ENCODE results near the gene CPB2. TPM values are rescaled to one million over a fixed set of nuclear protein-coding genes. Genes with fewer than 3 reads are reported as not detected.

Gene CPB2
- total RNA-seq, 1 donor = not detected

DNA sequence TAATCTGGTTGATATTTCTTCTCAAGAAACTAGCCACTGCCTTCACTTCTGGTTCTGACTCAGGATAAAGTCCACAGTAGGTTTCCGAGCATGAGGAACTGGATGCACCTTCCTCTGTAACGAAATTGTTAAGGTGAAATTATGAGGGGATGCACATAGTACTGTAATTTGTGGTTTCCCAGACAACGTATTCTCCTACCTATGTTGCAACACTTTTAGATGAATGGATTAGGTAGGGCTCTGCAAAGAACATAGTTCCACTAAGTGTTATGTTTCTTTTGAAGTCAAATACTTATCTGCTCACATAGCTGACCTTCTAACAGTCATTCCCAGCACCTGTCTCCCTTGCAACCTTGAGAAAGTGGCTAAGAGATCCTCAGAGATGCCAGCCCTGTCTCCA is 46.6 kb downstream of the CPB2 start:
- no peaks in the 10 kb centered on the region for H4K20me1 ChIP-seq (ENCODE audit: insufficient read depth, low read length)
- H3K4me1 ChIP-seq (ENCODE audit: insufficient read depth, low read length) = peaks cover 18% of the 10 kb centered on the region
- no peak overlapping the region for H2AFZ ChIP-seq (ENCODE audit: low read length)
- no peaks in the 10 kb centered on the region for H3K79me2 ChIP-seq (ENCODE audit: insufficient read depth, low read length)
- no peak for DNase-seq (ENCODE audit: insufficient read length, low spot score, missing footprints)
- no peaks in the 10 kb centered on the region for H3K36me3 ChIP-seq (ENCODE audit: insufficient read depth, low read length)
- no peaks in the 10 kb centered on the region for H3K9me3 ChIP-seq (ENCODE audit: low read depth, low read length)
- no peak for TF ChIP-seq CTCF (IDR thresholded peaks at IDR 0.05; ENCODE audit: extremely low read depth, low read depth, low read length)
- no peak overlapping the region for H3K27ac ChIP-seq (ENCODE audit: low read depth, low read length)
- no peak overlapping the region for H3K4me3 ChIP-seq (ENCODE audit: insufficient read depth, low read length)
- no peak overlapping the region for H3K4me2 ChIP-seq (ENCODE audit: insufficient read depth, low read length)
- H3K27me3 ChIP-seq (ENCODE audit: insufficient read depth, low read length) = no peaks in the 10 kb centered on the region

GRCh38 chr13:46057256-46058015 is 47.4 kb downstream of the CPB2 start:
- Histone ChIP-seq H3K4me1 (ENCODE audit: insufficient read depth, low read length) (peaks cover 18% of the 10 kb centered on the region), H3K27me3 (ENCODE audit: insufficient read depth, low read length) (no peaks in the 10 kb centered on the region), H3K9me3 (ENCODE audit: low read depth, low read length) (no peaks in the 10 kb centered on the region), H3K27ac (ENCODE audit: low read depth, low read length) (peak overlapping the region; percentile 14), H2AFZ (ENCODE audit: low read length) (peak overlapping the region; percentile 26), H3K36me3 (ENCODE audit: insufficient read depth, low read length) (no peaks in the 10 kb centered on the region), H3K79me2 (ENCODE audit: insufficient read depth, low read length) (peaks cover under 1% of the 10 kb centered on the region), H4K20me1 (ENCODE audit: insufficient read depth, low read length) (no peaks in the 10 kb centered on the region), H3K4me2 (ENCODE audit: insufficient read depth, low read length) (no peak overlapping the region), H3K4me3 (ENCODE audit: insufficient read depth, low read length) (no peak overlapping the region)
- DNase-seq (ENCODE audit: insufficient read length, low spot score, missing footprints) = peak; percentile 72
- TF ChIP-seq CTCF (IDR thresholded peaks at IDR 0.05; ENCODE audit: extremely low read depth, low read depth, low read length) = no peak

GRCh38 chr13:46053162-46054012 is 51.4 kb downstream of the CPB2 start:
- H3K4me1 ChIP-seq (ENCODE audit: insufficient read depth, low read length) = peaks cover 23% of the 10 kb centered on the region
- DNase-seq (ENCODE audit: insufficient read length, low spot score, missing footprints) = no peak
- H2AFZ ChIP-seq (ENCODE audit: low read length) = peak overlapping the region; percentile 99
- peak overlapping the region; percentile 88 for H3K27ac ChIP-seq (ENCODE audit: low read depth, low read length)
- no peaks in the 10 kb centered on the region for H3K36me3 ChIP-seq (ENCODE audit: insufficient read depth, low read length)
- H3K9me3 ChIP-seq (ENCODE audit: low read depth, low read length) = no peaks in the 10 kb centered on the region
- H3K79me2 ChIP-seq (ENCODE audit: insufficient read depth, low read length) = peaks cover 41% of the 10 kb centered on the region
- H3K4me3 ChIP-seq (ENCODE audit: insufficient read depth, low read length) = peak overlapping the region; percentile 94
- peak overlapping the region; percentile 98 for H3K4me2 ChIP-seq (ENCODE audit: insufficient read depth, low read length)
- TF ChIP-seq CTCF (IDR thresholded peaks at IDR 0.05; ENCODE audit: extremely low read depth, low read depth, low read length) = no peak
- H3K27me3 ChIP-seq (ENCODE audit: insufficient read depth, low read length) = no peaks in the 10 kb centered on the region
- peaks cover 6% of the 10 kb centered on the region for H4K20me1 ChIP-seq (ENCODE audit: insufficient read depth, low read length)

All from osteoblast (primary cell).